Stimulated activated naive CD8-positive, alpha-beta T cell treated with anti-CD3 and anti-CD28 coated beads, Interleukin-15, amount 100 ng/mL, for 72 hours (primary cell): Measurements from ENCODE around the gene VRTN.
A peak's percentile ranks its signal among the peaks of the same experiment; 100 is the strongest.

Source experiments
- ATAC-seq: fragments of 150-1000 bp; cut with Tn5 transposase; 2 replicates; pipeline ENCODE4 v1.10.0; 2021; ENCODE audit warnings: mild to moderate bottlenecking, moderate library complexity
- DNase-seq, 2 donors: peaks; one replicate each; pipeline ENCODE4 v3.0.0; 2021 to 2022
- H3K27ac Mint-ChIP-seq, 2 donors: one replicate each; pipeline ENCODE4 v1.8.0; 2022; ENCODE audit warnings: mild to moderate bottlenecking in 2 of 2, mixed read lengths in 2 of 2, moderate library complexity in 2 of 2
- H3K27me3 Mint-ChIP-seq: one replicate; pipeline ENCODE4 v1.8.0; 2022; ENCODE audit warnings: mixed read lengths
- H3K4me1 Mint-ChIP-seq: one replicate; pipeline ENCODE4 v1.8.0; 2022; ENCODE audit warnings: mild to moderate bottlenecking, mixed read lengths
- H3K4me3 Mint-ChIP-seq, 2 donors: one replicate each; pipeline ENCODE4 v1.8.0; 2022; ENCODE audit warnings: mild to moderate bottlenecking in 2 of 2, mixed read lengths in 2 of 2, moderate library complexity in 1 of 2
- H3K9me3 Mint-ChIP-seq, 2 donors: one replicate each; pipeline ENCODE4 v1.8.0; 2022; ENCODE audit warnings: mixed read lengths in 2 of 2

VRTN gene

GRCh38 chr14:74333909-74334308 lies 14.4 kb upstream of the VRTN start:
- Mint-ChIP-seq H3K9me3 (no peaks in the 10 kb centered on the region), H3K27ac (no peak overlapping the region), H3K27me3 (no peaks in the 10 kb centered on the region), H3K4me1 (no peaks in the 10 kb centered on the region), H3K4me3 (no peak overlapping the region)
- ATAC-seq: no peak
- no peak for DNase-seq

GRCh38 chr14:74346341-74346740 lies 1.9 kb upstream of the VRTN start:
- H3K27me3 Mint-ChIP-seq: peaks cover 12% of the 10 kb centered on the region
- H3K4me3 Mint-ChIP-seq: no peak overlapping the region
- ATAC-seq: no peak
- no peaks in the 10 kb centered on the region for H3K4me1 Mint-ChIP-seq
- DNase-seq: no peak
- H3K27ac Mint-ChIP-seq: no peak overlapping the region
- H3K9me3 Mint-ChIP-seq: no peaks in the 10 kb centered on the region

DNA sequence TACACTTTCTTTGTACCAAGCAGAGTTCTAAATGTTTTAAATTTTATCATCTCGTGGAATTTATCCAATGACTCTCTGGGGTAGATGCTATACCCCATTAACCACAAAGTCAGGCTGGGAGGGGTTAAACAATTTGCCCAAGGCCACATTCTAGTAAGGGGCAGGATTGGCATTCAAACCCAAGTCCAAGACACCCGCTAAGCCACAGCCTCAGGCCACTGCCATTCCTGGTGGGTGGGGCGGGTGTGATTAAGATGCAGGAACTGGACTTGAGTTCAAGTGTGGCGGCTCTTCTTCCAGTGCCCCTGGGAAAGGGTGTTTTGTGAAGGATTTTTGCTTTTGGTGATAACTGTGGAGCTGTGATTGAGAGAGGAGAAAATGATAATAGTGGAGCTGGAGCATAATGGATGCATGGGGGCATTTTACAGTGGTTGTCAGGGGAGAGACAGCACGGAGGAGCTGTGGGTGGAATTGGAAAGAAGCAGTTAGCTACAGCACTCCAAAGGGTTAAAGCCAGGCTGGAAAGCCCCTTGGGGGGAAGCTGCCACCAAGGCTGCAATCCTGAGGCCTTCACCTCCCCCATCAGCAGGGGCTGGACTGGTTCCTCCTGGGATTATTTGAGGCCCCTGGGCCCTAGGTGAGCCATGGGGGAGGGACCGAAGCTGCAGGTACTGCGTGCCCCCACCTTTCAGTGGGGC lies 1.0 kb upstream of the VRTN start:
- H3K27ac Mint-ChIP-seq: no peak overlapping the region
- H3K27me3 Mint-ChIP-seq: peaks cover 12% of the 10 kb centered on the region
- H3K9me3 Mint-ChIP-seq: no peaks in the 10 kb centered on the region
- H3K4me3 Mint-ChIP-seq: no peak overlapping the region
- no peak for DNase-seq
- H3K4me1 Mint-ChIP-seq: no peaks in the 10 kb centered on the region
- no peak for ATAC-seq

DNA sequence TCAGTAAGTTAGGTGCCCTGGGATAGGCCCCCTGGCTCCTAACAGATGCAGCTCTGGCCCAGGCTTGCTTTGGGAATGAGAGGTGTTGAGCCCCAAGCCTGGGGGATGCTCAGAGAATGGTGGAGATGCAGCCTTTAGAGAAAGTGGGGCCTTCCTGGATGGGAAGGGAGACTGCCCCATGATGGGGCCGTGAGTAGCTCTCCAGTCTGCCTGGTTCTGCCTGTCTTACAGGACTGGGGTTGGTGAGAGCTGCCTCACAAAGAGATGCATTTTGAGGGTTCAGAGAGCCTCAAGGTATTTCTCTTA lies 523 bp upstream of the VRTN start:
- Mint-ChIP-seq H3K27me3 (peaks cover 12% of the 10 kb centered on the region), H3K4me1 (no peaks in the 10 kb centered on the region), H3K4me3 (no peak overlapping the region), H3K9me3 (no peaks in the 10 kb centered on the region), H3K27ac (no peak overlapping the region)
- DNase-seq: no peak
- no peak for ATAC-seq

GRCh38 chr14:74348735-74349463 lies 628 bp downstream of the VRTN start:
- Mint-ChIP-seq H3K9me3 (no peaks in the 10 kb centered on the region), H3K27me3 (peaks cover 12% of the 10 kb centered on the region), H3K27ac (no peak overlapping the region), H3K4me3 (no peak overlapping the region), H3K4me1 (no peaks in the 10 kb centered on the region)
- DNase-seq (no peak), ATAC-seq (no peak)

DNA sequence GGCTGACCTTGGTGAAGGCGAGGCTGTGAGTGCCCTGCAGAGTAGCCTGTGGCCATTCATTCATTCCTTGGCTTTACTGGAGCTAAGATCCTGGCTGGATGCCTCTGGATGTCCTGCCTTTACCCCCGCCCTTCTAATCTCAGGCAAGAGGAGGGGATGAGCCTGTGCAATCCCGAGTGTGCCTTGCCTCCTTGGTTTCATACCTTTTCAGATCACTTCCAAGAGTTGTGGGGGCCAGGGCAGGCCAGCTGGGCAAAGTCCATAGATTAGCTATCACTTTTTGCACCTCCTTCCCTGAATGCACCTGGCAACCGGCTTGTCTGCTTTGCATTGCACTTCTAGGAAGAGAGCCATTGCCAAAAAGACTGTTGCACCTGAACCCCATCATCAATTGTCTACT lies 1.5 kb downstream of the VRTN start:
- DNase-seq: no peak
- ATAC-seq: no peak
- no peak overlapping the region for H3K4me3 Mint-ChIP-seq

DNA sequence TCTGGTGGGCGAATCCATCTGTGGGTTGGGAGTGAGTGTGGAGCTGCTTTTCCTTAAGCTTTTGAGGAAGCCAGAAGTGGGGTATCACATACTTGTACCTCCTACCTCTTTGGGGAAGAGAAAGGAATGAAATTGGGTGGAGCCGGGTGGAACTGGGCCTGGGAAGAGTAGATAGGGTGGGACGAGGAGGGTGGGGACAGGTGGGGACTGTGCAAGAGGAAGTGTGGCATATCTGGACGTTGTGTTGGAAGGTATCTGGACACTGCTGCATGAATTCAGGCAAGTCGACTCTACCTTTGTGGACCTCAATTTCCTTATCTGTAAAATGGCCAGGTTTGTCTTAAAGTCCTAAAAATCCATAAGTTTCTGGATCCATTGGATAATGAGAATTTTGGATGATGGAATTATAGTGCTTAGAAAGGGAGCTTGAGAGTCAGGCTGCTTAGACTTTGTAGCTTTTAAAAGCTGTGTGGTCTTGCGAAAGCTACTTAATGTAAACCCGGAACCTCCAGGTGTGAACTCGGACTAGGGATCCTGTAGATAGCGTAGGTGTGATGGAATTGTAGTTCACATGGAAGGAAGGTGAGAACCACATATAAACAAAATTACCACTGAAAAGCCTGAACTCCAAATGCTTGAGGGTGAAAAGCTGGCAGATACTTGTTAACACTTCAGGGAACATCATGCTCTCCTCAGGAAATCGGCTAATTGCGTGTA lies 2.1 kb downstream of the VRTN start:
- Mint-ChIP-seq H3K27ac (no peak overlapping the region), H3K27me3 (peaks cover 12% of the 10 kb centered on the region), H3K4me1 (no peaks in the 10 kb centered on the region), H3K9me3 (no peaks in the 10 kb centered on the region), H3K4me3 (no peak overlapping the region)
- DNase-seq (no peak), ATAC-seq (no peak)

More for the DNA sequence above, 1.5 kb downstream of the VRTN start:
- no peaks in the 10 kb centered on the region for H3K9me3 Mint-ChIP-seq
- no peak overlapping the region for H3K27ac Mint-ChIP-seq
- H3K4me1 Mint-ChIP-seq: no peaks in the 10 kb centered on the region
- H3K27me3 Mint-ChIP-seq: peaks cover 12% of the 10 kb centered on the region

GRCh38 chr14:74350928-74351323 lies 2.7 kb downstream of the VRTN start:
- Mint-ChIP-seq H3K9me3 (no peaks in the 10 kb centered on the region), H3K27me3 (peaks cover 12% of the 10 kb centered on the region), H3K4me1 (no peaks in the 10 kb centered on the region), H3K4me3 (no peak overlapping the region), H3K27ac (no peak overlapping the region)
- ATAC-seq (no peak), DNase-seq (no peak)

DNA sequence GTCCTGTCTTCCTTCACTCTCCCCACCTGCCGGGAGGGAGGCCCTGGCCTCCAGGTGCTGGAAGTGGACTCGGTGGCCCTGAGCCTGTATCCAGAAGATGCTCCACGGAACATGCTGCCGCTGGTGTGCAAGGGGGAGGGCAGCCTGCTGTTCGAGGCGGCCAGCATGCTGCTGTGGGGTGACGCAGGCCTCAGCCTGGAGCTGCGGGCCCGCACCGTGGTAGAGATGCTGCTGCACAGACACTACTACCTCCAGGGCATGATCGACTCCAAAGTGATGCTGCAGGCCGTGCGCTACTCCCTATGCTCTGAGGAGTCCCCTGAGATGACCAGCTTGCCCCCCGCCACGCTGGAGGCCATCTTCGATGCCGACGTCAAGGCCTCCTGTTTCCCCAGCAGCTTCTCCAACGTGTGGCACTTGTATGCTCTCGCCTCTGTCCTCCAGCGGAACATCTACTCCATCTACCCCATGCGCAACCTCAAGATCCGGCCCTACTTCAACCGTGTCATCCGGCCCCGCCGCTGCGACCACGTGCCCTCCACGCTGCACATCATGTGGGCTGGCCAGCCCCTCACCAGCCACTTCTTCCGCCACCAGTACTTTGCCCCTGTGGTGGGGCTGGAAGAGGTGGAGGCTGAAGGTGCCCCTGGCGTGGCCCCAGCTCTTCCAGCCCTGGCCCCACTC lies 8.8 kb downstream of the VRTN start:
- H3K4me1 Mint-ChIP-seq: no peaks in the 10 kb centered on the region
- no peaks in the 10 kb centered on the region for H3K9me3 Mint-ChIP-seq
- no peak for ATAC-seq
- peak overlapping the region in 1 of 2 donors; percentile 49 for H3K27ac Mint-ChIP-seq
- H3K4me3 Mint-ChIP-seq: no peak overlapping the region
- DNase-seq: no peak
- H3K27me3 Mint-ChIP-seq: peaks cover 7% of the 10 kb centered on the region

- Mint-ChIP-seq H3K4me3 (no peak overlapping the region), H3K27me3 (peaks cover 13% of the 10 kb centered on the region), H3K27ac (peak overlapping the region in 1 of 2 donors; percentile 49), H3K9me3 (no peaks in the 10 kb centered on the region), H3K4me1 (no peaks in the 10 kb centered on the region)
- no peak for ATAC-seq
- no peak for DNase-seq
Observed at GRCh38 chr14:74357585-74357984, 9.3 kb downstream of the VRTN start.

GRCh38 chr14:74358176-74358829 lies 10.0 kb downstream of the VRTN start:
- no peaks in the 10 kb centered on the region for H3K4me1 Mint-ChIP-seq
- no peak overlapping the region for H3K27ac Mint-ChIP-seq
- H3K4me3 Mint-ChIP-seq: no peak overlapping the region
- no peak for ATAC-seq
- peaks cover 13% of the 10 kb centered on the region for H3K27me3 Mint-ChIP-seq
- H3K9me3 Mint-ChIP-seq: no peaks in the 10 kb centered on the region
- DNase-seq: no peak

- no peak for ATAC-seq
- Mint-ChIP-seq H3K27me3 (peaks cover 26% of the 10 kb centered on the region), H3K4me1 (no peaks in the 10 kb centered on the region), H3K9me3 (no peaks in the 10 kb centered on the region), H3K27ac (no peak overlapping the region), H3K4me3 (no peak overlapping the region)
- no peak for DNase-seq
Observed at GRCh38 chr14:74360163-74360562, 11.9 kb downstream of the VRTN start.

GRCh38 chr14:74362361-74362915 lies 14.2 kb downstream of the VRTN start:
- DNase-seq (peak; percentile 53 to 57), ATAC-seq (peak; percentile 63)
- H3K27ac Mint-ChIP-seq: no peak overlapping the region
- no peaks in the 10 kb centered on the region for H3K9me3 Mint-ChIP-seq
- peaks cover 26% of the 10 kb centered on the region for H3K27me3 Mint-ChIP-seq
- no peak overlapping the region for H3K4me3 Mint-ChIP-seq
- H3K4me1 Mint-ChIP-seq: no peaks in the 10 kb centered on the region

DNA sequence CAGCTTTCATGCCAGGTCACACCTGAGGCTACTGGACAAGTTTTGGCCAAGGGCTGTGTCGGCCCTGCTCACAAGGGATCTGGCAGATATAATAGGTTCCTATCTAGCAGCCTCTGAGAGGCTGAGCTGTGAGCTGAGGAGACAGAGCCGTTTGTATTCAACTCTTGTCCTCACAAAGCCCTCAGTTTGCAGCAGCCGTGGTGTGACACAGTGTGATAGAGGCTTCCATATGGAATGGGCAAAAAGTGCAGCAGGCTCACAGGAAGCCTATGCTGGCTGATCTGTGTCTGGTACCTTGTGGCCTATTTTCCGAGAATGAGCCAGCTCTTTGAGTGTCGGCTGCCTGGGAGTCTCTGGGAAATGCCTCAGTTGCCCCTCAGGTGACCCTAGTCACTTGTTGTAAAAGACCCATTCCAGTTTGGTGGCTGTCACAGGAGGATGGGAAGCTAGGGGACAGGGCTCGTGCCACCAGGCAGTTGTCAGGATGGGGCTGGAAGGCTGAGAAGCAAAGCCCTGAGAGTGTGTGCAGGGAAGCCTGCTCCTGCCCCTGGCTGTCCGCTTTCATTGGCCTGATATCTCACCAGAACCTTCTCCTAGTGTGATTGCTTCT lies 16.1 kb downstream of the VRTN start:
- H3K4me1 Mint-ChIP-seq: no peaks in the 10 kb centered on the region

DNA sequence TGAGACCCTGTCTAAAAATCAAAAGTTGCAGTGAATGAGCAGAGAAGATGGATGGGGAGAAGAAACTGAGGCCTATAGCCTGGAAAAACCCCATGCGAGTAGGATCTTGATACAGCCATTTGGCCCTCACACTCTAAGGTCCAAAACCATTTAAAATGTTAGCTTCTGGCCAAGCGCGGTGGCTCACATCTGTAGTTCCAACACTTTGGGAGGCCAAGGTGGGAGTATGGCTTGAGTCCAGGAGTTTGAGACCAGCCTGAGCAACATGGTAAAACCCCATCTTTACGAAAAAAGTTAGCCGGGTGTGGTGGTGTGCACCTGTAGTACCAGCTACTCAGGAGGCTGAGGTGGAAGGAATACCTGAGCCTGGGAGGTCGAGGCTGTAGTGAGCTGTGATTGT lies 19.8 kb downstream of the VRTN start:
- Mint-ChIP-seq H3K27ac (no peak overlapping the region), H3K27me3 (peaks cover 13% of the 10 kb centered on the region), H3K4me1 (no peaks in the 10 kb centered on the region), H3K9me3 (no peaks in the 10 kb centered on the region), H3K4me3 (no peak overlapping the region)
- no peak for DNase-seq
- no peak for ATAC-seq

More for the DNA sequence above, 16.1 kb downstream of the VRTN start:
- Mint-ChIP-seq H3K27ac (no peak overlapping the region), H3K27me3 (peaks cover 26% of the 10 kb centered on the region), H3K9me3 (no peaks in the 10 kb centered on the region), H3K4me3 (no peak overlapping the region)
- ATAC-seq (no peak), DNase-seq (no peak)
